B cell (primary cell): ENCODE data around the gene HJURP. TPM values are rescaled to one million over a fixed set of nuclear protein-coding genes. Genes with fewer than 3 reads are reported as not detected.

ENCODE experiments used
- ATAC-seq: fragments of 200-7000 bp; cut with Tn5 transposase; one replicate; pipeline ENCODE4 v1.10.0; 2021; ENCODE audit warnings: low read depth, mild to moderate bottlenecking, moderate number of reproducible peaks, moderate library complexity
- CTCF ChIA-PET: fragments of 350-600 bp; sonication (Branson Sonifier 250); formaldehyde crosslinking; loops from one replicate; lab custom pipeline; 2021; ENCODE audit warnings: antibody characterized with exemption, inconsistent platforms; lab: Charles Lee
- POLR2A ChIA-PET: fragments of 350-600 bp; sonication (Branson Sonifier 250); formaldehyde crosslinking; loops from one replicate; lab custom pipeline; 2021; ENCODE audit warnings: antibody characterized with exemption; lab: Charles Lee
- DNase-seq: peaks from one replicate; pipeline ENCODE4 v3.0.0; 2013
- H2AFZ ChIP-seq: 2 replicates; pipeline ENCODE4 v1.6.1; 2012; ENCODE audit warnings: mild to moderate bottlenecking, low read depth, low read length; ENCODE audit not compliant: insufficient read depth, poor library complexity, severe bottlenecking
- H3K27ac ChIP-seq, 2 donors: 1 replicate in 1 of 2; 2 replicates in 1 of 2; pipeline ENCODE4 v1.5.1; 2012 to 2013; ENCODE audit warnings: low read length in 2 of 2, mild to moderate bottlenecking in 2 of 2, moderate library complexity in 1 of 2
- H3K27me3 ChIP-seq, 4 experiments: fragments of 200-600 bp in 1 of 4; sonication (generic) in 1 of 4; replicated peaks in 1 of 4; 1 replicate in 2 of 4; 2 replicates in 2 of 4; pipeline versions ENCODE4 v1.6.1 to v1.7.0; 2013 to 2016; ENCODE audit warnings: low read length in 3 of 4, mild to moderate bottlenecking in 2 of 4, mixed read lengths in 1 of 4, moderate library complexity in 1 of 4; ENCODE audit not compliant: insufficient read depth in 4 of 4, control insufficient read depth in 3 of 4; ENCODE audit errors: control extremely low read depth in 1 of 4
- H3K36me3 ChIP-seq, 2 experiments: replicated peaks in 1 of 2; 1 replicate in 1 of 2; 2 replicates in 1 of 2; pipeline versions ENCODE4 v1.6.1 to v1.7.1; 2013; ENCODE audit warnings: low read length in 1 of 2; ENCODE audit not compliant: insufficient read depth in 2 of 2, control insufficient read depth in 1 of 2; ENCODE audit errors: control extremely low read depth in 1 of 2, extremely low read depth in 1 of 2
- H3K4me1 ChIP-seq, 2 donors: fragments of 200-600 bp in 1 of 2; sonication (generic) in 1 of 2; 1 replicate in 1 of 2; 2 replicates in 1 of 2; pipeline versions ENCODE4 v1.5.1 to v1.6.1; 2013 to 2017; ENCODE audit warnings: low read length in 2 of 2; ENCODE audit not compliant: control insufficient read depth in 2 of 2, insufficient read depth in 2 of 2
- H3K4me2 ChIP-seq: replicated peaks from 2 replicates; pipeline ENCODE3; 2012; ENCODE audit warnings: mild to moderate bottlenecking, low read depth, low read length; ENCODE audit not compliant: poor library complexity, severe bottlenecking
- H3K4me3 ChIP-seq, 5 experiments: fragments of 200-600 bp in 1 of 5; sonication (generic) in 1 of 5; 1 replicate in 3 of 5; 2 replicates in 2 of 5; pipeline versions ENCODE4 v1.5.1 to v1.7.0; 2011 to 2016; ENCODE audit warnings: low read length in 4 of 5, mild to moderate bottlenecking in 4 of 5, low read depth in 2 of 5, control low read depth in 1 of 5, moderate library complexity in 1 of 5; ENCODE audit not compliant: insufficient read depth in 1 of 5; ENCODE audit errors: control extremely low read depth in 1 of 5, extremely low read depth in 1 of 5
- H3K79me2 ChIP-seq: fragments of 200-600 bp; sonication (generic); one replicate; pipeline ENCODE4 v1.6.0; 2016; ENCODE audit warnings: low read length; ENCODE audit not compliant: control insufficient read depth, insufficient read depth
- H3K9ac ChIP-seq: fragments of 200-600 bp; sonication (generic); 2 replicates; pipeline ENCODE4 v1.6.1; 2017; ENCODE audit warnings: mild to moderate bottlenecking, low read length, moderate library complexity
- H3K9me3 ChIP-seq, 3 donors: one replicate each; pipeline versions ENCODE4 v1.6.1 to v1.7.1; 2013; ENCODE audit warnings: low read length in 2 of 3; ENCODE audit not compliant: control insufficient read depth in 2 of 3, insufficient read depth in 1 of 3; ENCODE audit errors: control extremely low read depth in 1 of 3
- H4K20me1 ChIP-seq: 2 replicates; pipeline ENCODE4 v1.6.0; 2012; ENCODE audit warnings: mild to moderate bottlenecking, low read length; ENCODE audit not compliant: insufficient read depth, control insufficient read depth, poor library complexity, severe bottlenecking
- H3K27ac Mint-ChIP-seq: one replicate; pipeline ENCODE4 v1.8.0; 2021; ENCODE audit warnings: mixed read lengths
- H3K27me3 Mint-ChIP-seq: one replicate; pipeline ENCODE4 v1.8.0; 2021; ENCODE audit warnings: mixed read lengths
- H3K4me1 Mint-ChIP-seq: one replicate; pipeline ENCODE4 v1.8.0; 2021; ENCODE audit warnings: mixed read lengths
- H3K4me3 Mint-ChIP-seq: one replicate; pipeline ENCODE4 v1.8.0; 2021; ENCODE audit warnings: mixed read lengths
- H3K9me3 Mint-ChIP-seq: one replicate; pipeline ENCODE4 v1.8.0; 2022; ENCODE audit warnings: mixed read lengths; ENCODE audit not compliant: insufficient read depth
- EZH2 ChIP-seq: IDR thresholded peaks from 2 replicates; pipeline ENCODE4 v1.6.1; 2012; ENCODE audit warnings: borderline replicate concordance, low read depth, mild to moderate bottlenecking, moderate library complexity, low read length; ENCODE audit not compliant: insufficient read depth, poor library complexity, severe bottlenecking
- WGBS: methylation state at CpG from one replicate; pipeline ENCODE4 v1.1.5; 2013; ENCODE audit warnings: missing lambda C conversion rate; ENCODE audit not compliant: insufficient coverage; 5-methylcytosine and 5-hydroxymethylcytosine counted together
- intact Hi-C: fragments of 100-400 bp; cut with micrococcal nuclease; formaldehyde crosslinking; loops from one replicate; pipeline ENCODE4 v1.10.0; 2022
- polyA plus RNA-seq: library from polyadenylated mRNA; depleted of rRNA; stranded (reverse); fragments of >200 nt; gene quantifications from 2 replicates; pipeline ENCODE4 v1.2.3, GENCODE V29; 2012
- total RNA-seq, 2 donors: library from RNA; stranded (reverse); fragments of 120-200 nt in 1 of 2; gene quantifications; 1 replicate in 1 of 2; 2 replicates in 1 of 2; pipeline versions ENCODE4 v1.2.3 to v1.2.4, GENCODE V29; 2013 to 2022
- TF ChIP-seq, protein P1 (sequence below): fragments of 200-600 bp; IDR thresholded peaks from one replicate; pipeline ENCODE4 v1.8.0; 2022; ENCODE audit warnings: antibody characterized with exemption, mild to moderate bottlenecking

The HJURP gene
- total and polyA plus RNA-seq, 2 donors (not counting 1 experiment from before 2014, with no cell fraction given), result 0.42 to 0.73 TPM

- peaks cover 0 to 2% (median 0%) of the 10 kb centered on the region in 3 donors for H3K9me3 ChIP-seq
- TF ChIP-seq, protein P1, sequence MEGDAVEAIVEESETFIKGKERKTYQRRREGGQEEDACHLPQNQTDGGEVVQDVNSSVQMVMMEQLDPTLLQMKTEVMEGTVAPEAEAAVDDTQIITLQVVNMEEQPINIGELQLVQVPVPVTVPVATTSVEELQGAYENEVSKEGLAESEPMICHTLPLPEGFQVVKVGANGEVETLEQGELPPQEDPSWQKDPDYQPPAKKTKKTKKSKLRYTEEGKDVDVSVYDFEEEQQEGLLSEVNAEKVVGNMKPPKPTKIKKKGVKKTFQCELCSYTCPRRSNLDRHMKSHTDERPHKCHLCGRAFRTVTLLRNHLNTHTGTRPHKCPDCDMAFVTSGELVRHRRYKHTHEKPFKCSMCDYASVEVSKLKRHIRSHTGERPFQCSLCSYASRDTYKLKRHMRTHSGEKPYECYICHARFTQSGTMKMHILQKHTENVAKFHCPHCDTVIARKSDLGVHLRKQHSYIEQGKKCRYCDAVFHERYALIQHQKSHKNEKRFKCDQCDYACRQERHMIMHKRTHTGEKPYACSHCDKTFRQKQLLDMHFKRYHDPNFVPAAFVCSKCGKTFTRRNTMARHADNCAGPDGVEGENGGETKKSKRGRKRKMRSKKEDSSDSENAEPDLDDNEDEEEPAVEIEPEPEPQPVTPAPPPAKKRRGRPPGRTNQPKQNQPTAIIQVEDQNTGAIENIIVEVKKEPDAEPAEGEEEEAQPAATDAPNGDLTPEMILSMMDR, result no peak
- WGBS, result 93% methylated on average over 6 of the region's 8 CpGs
- no peaks in the 10 kb centered on the region for H3K36me3 ChIP-seq
- H3K27ac ChIP-seq, result no peak overlapping the region
- Mint-ChIP-seq H3K4me1 (no peaks in the 10 kb centered on the region), H3K4me3 (no peak overlapping the region), H3K27me3 (peaks cover 11% of the 10 kb centered on the region), H3K9me3 (peaks cover 1% of the 10 kb centered on the region), H3K27ac (no peak overlapping the region)
- DNase-seq, result no peak
- no peak overlapping the region for H3K4me3 ChIP-seq
- no peak for ATAC-seq
- CTCF ChIA-PET, result no interaction called here
- no peaks in the 10 kb centered on the region for H3K79me2 ChIP-seq
- no peak overlapping the region for H2AFZ ChIP-seq
- H3K4me1 ChIP-seq, result no peaks in the 10 kb centered on the region
- no peaks in the 10 kb centered on the region for H4K20me1 ChIP-seq
- no peak overlapping the region for H3K4me2 ChIP-seq
- POLR2A ChIA-PET, result no interaction called here
- intact Hi-C loops, result no loop called here
- peaks cover 0 to under 1% (median 0%) of the 10 kb centered on the region in 4 experiments for H3K27me3 ChIP-seq
- H3K9ac ChIP-seq, result no peak overlapping the region
These were observed 32.6 kb downstream of the HJURP start for GRCh38 chr2:233821709-233822100.

- H3K27me3 ChIP-seq, result peaks cover 0 to 5% (median 0%) of the 10 kb centered on the region in 4 experiments
- no peaks in the 10 kb centered on the region for H3K79me2 ChIP-seq
- Mint-ChIP-seq H3K4me1 (no peaks in the 10 kb centered on the region), H3K9me3 (peaks cover 1% of the 10 kb centered on the region), H3K27ac (no peak overlapping the region), H3K4me3 (no peak overlapping the region), H3K27me3 (peaks cover 9% of the 10 kb centered on the region)
- H4K20me1 ChIP-seq, result no peaks in the 10 kb centered on the region
- peaks cover 0 to 6% (median 0%) of the 10 kb centered on the region in 3 donors for H3K9me3 ChIP-seq
- TF ChIP-seq EZH2, result no peak
- H3K36me3 ChIP-seq, result no peaks in the 10 kb centered on the region
- CTCF ChIA-PET, result no interaction called here
- H3K4me3 ChIP-seq, result no peak overlapping the region
- 100% methylated on average over 1 of the region's 3 CpGs for WGBS
- ATAC-seq, result no peak
- H3K4me2 ChIP-seq, result no peak overlapping the region
- H3K27ac ChIP-seq, result no peak overlapping the region
- intact Hi-C loops, result no loop called here
- DNase-seq, result no peak
- H3K9ac ChIP-seq, result no peak overlapping the region
- H3K4me1 ChIP-seq, result no peaks in the 10 kb centered on the region
- POLR2A ChIA-PET, result no interaction called here
- H2AFZ ChIP-seq, result no peak overlapping the region
These were observed 33.1 kb downstream of the HJURP start for GRCh38 chr2:233821196-233821595.
